IgD-negative memory B cell (primary cell): Measurements from ENCODE around the gene BUB3. TPM values are rescaled to one million over a fixed set of nuclear protein-coding genes. Genes with fewer than 3 reads are reported as not detected.
A peak's percentile ranks its signal among the peaks of the same experiment; 100 is the strongest.

ENCODE experiments used
- H3K27ac Mint-ChIP-seq, 3 donors: one replicate each; pipeline ENCODE4 v1.8.0; 2020 to 2022; ENCODE audit warnings: mild to moderate bottlenecking in 3 of 3, mixed read lengths in 3 of 3, moderate library complexity in 1 of 3
- H3K27me3 Mint-ChIP-seq: one replicate; pipeline ENCODE4 v1.8.0; 2021; ENCODE audit warnings: mixed read lengths
- H3K36me3 Mint-ChIP-seq: one replicate; pipeline ENCODE4 v1.8.0; 2020; ENCODE audit warnings: mild to moderate bottlenecking, mixed read lengths
- H3K4me1 Mint-ChIP-seq, 3 donors: one replicate each; pipeline ENCODE4 v1.8.0; 2020 to 2022; ENCODE audit warnings: mixed read lengths in 3 of 3, mild to moderate bottlenecking in 1 of 3
- H3K4me3 Mint-ChIP-seq, 4 donors: one replicate each; pipeline ENCODE4 v1.8.0; 2020 to 2022; ENCODE audit warnings: mild to moderate bottlenecking in 4 of 4, mixed read lengths in 4 of 4, moderate library complexity in 3 of 4
- H3K9me3 Mint-ChIP-seq, 3 donors: one replicate each; pipeline ENCODE4 v1.8.0; 2020 to 2021; ENCODE audit warnings: mixed read lengths in 3 of 3, mild to moderate bottlenecking in 1 of 3
- polyA plus RNA-seq: library from polyadenylated mRNA; unstranded; fragments of 300-500 nt; fragmentation: Illumina TruSeq; gene quantifications from one replicate; pipeline ENCODE4 v1.2.3, GENCODE V29; 2021

The BUB3 gene
- polyA plus RNA-seq, 1 donor from 2014 or later = 148 TPM

GRCh38 chr10:123191886-123192285, 37.7 kb downstream of the BUB3 start:
- Mint-ChIP-seq H3K36me3 (peaks cover 16% of the 10 kb centered on the region), H3K4me1 (no peaks in the 10 kb centered on the region), H3K9me3 (no peaks in the 10 kb centered on the region), H3K27ac (no peak overlapping the region), H3K27me3 (no peaks in the 10 kb centered on the region), H3K4me3 (peak overlapping the region in 1 of 4 donors; percentile 23)

GRCh38 chr10:123194056-123194455, 39.9 kb downstream of the BUB3 start:
- peaks cover 10% of the 10 kb centered on the region for H3K36me3 Mint-ChIP-seq
- no peaks in the 10 kb centered on the region for H3K9me3 Mint-ChIP-seq
- H3K4me1 Mint-ChIP-seq = no peaks in the 10 kb centered on the region
- H3K27ac Mint-ChIP-seq = no peak overlapping the region
- no peaks in the 10 kb centered on the region for H3K27me3 Mint-ChIP-seq
- no peak overlapping the region for H3K4me3 Mint-ChIP-seq

DNA sequence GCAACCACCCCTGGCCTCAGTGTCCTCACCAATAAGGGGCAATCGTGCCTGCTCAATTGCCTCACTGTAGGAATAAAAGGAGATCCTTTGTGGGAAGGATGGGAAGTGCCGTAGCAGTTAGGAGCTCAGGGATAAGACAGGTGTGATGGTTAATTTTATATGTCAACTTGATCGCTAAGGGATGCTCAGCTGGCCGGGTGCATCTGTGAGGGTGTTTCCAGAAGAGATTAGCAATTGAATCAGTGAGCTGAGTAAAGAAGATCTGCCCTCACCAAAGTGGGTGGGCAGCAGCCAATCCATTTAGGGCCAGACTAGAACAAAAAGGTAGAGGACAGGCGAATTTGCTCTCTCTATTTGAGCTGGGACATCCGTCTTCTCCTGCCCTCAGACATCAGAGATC, 46.3 kb downstream of the BUB3 start:
- Mint-ChIP-seq H3K4me3 (no peak overlapping the region), H3K27me3 (no peaks in the 10 kb centered on the region), H3K27ac (no peak overlapping the region), H3K4me1 (peaks cover 4 to 6% (median 5%) of the 10 kb centered on the region in 3 donors), H3K9me3 (peaks cover 0 to 1% (median 0%) of the 10 kb centered on the region in 3 donors), H3K36me3 (peaks cover 14% of the 10 kb centered on the region)

GRCh38 chr10:123202506-123202905, 48.3 kb downstream of the BUB3 start:
- Mint-ChIP-seq H3K4me1 (peaks cover 4 to 6% (median 5%) of the 10 kb centered on the region in 3 donors), H3K27ac (no peak overlapping the region), H3K4me3 (no peak overlapping the region), H3K36me3 (peaks cover 14% of the 10 kb centered on the region), H3K27me3 (no peaks in the 10 kb centered on the region), H3K9me3 (peaks cover 0 to 4% (median 3%) of the 10 kb centered on the region in 3 donors)

- peaks cover 4 to 6% (median 5%) of the 10 kb centered on the region in 3 donors for H3K4me1 Mint-ChIP-seq
- H3K27ac Mint-ChIP-seq = peak overlapping the region in 1 of 3 donors; percentile 25
- H3K27me3 Mint-ChIP-seq = no peaks in the 10 kb centered on the region
- peaks cover 14% of the 10 kb centered on the region for H3K36me3 Mint-ChIP-seq
- H3K4me3 Mint-ChIP-seq = no peak overlapping the region
- peaks cover 5 to 10% (median 9%) of the 10 kb centered on the region in 3 donors for H3K9me3 Mint-ChIP-seq
Observed at GRCh38 chr10:123203393-123204126, 49.4 kb downstream of the BUB3 start.

DNA sequence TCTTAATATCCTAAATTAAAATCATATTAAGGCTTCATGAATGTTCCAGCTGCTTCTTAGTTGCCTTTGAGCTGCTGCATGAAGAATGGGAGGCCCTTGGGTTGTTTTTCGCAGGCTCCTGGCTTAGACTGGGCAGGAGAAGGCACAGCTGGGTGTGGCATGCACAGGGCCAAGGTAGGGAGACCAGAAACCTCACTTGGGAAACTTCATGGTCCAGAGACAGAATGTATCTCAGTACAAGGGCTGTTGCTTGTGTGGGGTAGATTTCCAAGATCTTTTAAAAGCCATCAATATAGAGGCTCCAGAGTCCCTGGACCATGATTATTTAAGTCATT, 49.9 kb downstream of the BUB3 start:
- Mint-ChIP-seq H3K27ac (no peak overlapping the region), H3K4me3 (no peak overlapping the region), H3K27me3 (no peaks in the 10 kb centered on the region), H3K36me3 (peaks cover 14% of the 10 kb centered on the region), H3K9me3 (peaks cover 5 to 10% (median 9%) of the 10 kb centered on the region in 3 donors), H3K4me1 (peaks cover 4 to 6% (median 5%) of the 10 kb centered on the region in 3 donors)

DNA sequence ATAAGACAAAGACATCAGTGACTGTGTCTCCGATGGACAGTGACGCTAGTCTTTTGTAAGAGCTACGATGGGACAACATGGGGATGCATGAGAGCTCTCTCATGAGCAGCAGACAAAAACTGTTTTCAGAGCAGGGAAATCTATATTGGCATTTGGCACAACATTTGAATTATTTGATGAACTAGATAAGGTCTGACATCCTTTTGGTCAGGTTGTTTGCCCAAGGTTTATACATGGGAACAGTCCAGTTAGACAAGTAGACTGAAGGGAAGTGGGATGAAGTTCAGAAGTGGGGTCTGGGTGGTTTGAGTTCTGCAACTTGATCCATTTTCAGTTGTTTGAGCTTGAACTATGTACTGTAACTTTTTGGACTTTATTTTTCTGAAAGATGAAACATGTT, 50.8 kb downstream of the BUB3 start:
- Mint-ChIP-seq H3K27ac (peak overlapping the region in 1 of 3 donors; percentile 21), H3K27me3 (no peaks in the 10 kb centered on the region), H3K4me3 (no peak overlapping the region), H3K36me3 (peaks cover 19% of the 10 kb centered on the region), H3K4me1 (peaks cover 4 to 6% (median 5%) of the 10 kb centered on the region in 3 donors), H3K9me3 (peaks cover 5 to 10% (median 9%) of the 10 kb centered on the region in 3 donors)

DNA sequence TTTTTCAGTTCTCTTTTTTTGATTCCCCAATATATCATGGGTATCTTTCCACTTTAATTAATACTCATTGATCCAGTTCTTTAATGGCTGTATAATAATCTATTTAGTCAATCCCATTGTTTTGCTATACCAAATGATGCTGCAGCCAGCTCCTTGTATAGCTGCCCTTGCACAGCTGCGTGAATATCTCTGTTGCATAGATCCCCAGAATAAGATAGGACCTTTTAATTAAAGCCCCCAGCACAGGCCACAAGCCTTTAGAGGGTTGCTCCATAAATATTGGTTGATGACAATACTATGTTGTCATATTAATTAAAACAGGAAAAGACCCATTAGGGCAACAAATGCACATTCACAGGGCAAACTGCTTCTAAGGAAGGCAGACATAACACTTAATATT, 57.9 kb downstream of the BUB3 start:
- no peak overlapping the region for H3K27ac Mint-ChIP-seq
- H3K36me3 Mint-ChIP-seq = peaks cover 26% of the 10 kb centered on the region
- no peaks in the 10 kb centered on the region for H3K27me3 Mint-ChIP-seq
- H3K4me3 Mint-ChIP-seq = no peak overlapping the region
- peaks cover 5 to 14% (median 12%) of the 10 kb centered on the region in 3 donors for H3K9me3 Mint-ChIP-seq
- H3K4me1 Mint-ChIP-seq = no peaks in the 10 kb centered on the region

DNA sequence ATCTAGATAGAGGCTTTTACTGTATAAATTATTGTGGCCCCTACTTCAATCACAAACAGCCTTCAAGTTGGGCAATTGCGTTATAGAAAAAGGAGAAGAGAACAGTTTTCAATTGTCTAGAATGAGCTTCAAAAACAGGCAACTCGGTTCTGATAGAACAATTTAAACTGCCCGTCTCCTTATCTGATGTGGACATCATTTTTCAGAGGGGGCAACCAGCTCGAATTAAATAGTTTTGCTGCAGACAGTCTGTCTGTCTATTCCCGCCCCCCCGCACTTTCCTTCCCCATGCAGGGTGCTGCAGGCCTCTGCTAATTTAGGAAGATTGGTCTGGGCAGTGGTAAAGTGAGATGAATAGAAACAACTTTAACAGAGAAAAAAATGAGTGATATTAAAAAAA, 58.4 kb downstream of the BUB3 start:
- H3K27me3 Mint-ChIP-seq = no peaks in the 10 kb centered on the region
- H3K4me3 Mint-ChIP-seq = no peak overlapping the region
- no peak overlapping the region for H3K27ac Mint-ChIP-seq
- H3K4me1 Mint-ChIP-seq = no peaks in the 10 kb centered on the region
- H3K9me3 Mint-ChIP-seq = peaks cover 5 to 15% (median 14%) of the 10 kb centered on the region in 3 donors
- H3K36me3 Mint-ChIP-seq = peaks cover 30% of the 10 kb centered on the region

- peaks cover 31% of the 10 kb centered on the region for H3K36me3 Mint-ChIP-seq
Observed at GRCh38 chr10:123213192-123213591, 59.0 kb downstream of the BUB3 start.

More at GRCh38 chr10:123213192-123213591, 59.0 kb downstream of the BUB3 start:
- Mint-ChIP-seq H3K27me3 (no peaks in the 10 kb centered on the region), H3K4me1 (no peaks in the 10 kb centered on the region), H3K9me3 (peaks cover 5 to 12% (median 8%) of the 10 kb centered on the region in 3 donors), H3K4me3 (no peak overlapping the region), H3K27ac (no peak overlapping the region)

Other genes starting within 250 kb of the BUB3 start
- gene FAM24A, start 243.8 kb upstream of the BUB3 start, polyA plus RNA-seq = not detected
- 5.3 TPM for gene C10orf88, start 200.2 kb upstream of the BUB3 start, polyA plus RNA-seq
- gene PSTK, start 174.0 kb upstream of the BUB3 start, polyA plus RNA-seq = 7.0 TPM
- gene IKZF5, start 145.6 kb upstream of the BUB3 start, polyA plus RNA-seq = 13.9 TPM
- 14.8 TPM for gene ACADSB, start 145.4 kb upstream of the BUB3 start, polyA plus RNA-seq
- not detected for gene HMX3, start 18.4 kb upstream of the BUB3 start, polyA plus RNA-seq
- gene HMX2, start 6.3 kb upstream of the BUB3 start, polyA plus RNA-seq = not detected